Cardiac fibroblast (primary cell): ENCODE results near the gene RBX1.

Experiments
- DNase-seq, 2 donors: peaks; one replicate each; pipeline versions ENCODE4 v3.0.0 to v3.0.0-alpha.2; 2010; ENCODE audit warnings: low read depth in 2 of 2
- H3K4me3 ChIP-seq, 2 donors: replicated peaks in 1 of 2; 1 replicate in 1 of 2; 2 replicates in 1 of 2; pipeline ENCODE4 v1.5.1; 2011; ENCODE audit warnings: low read depth in 2 of 2, low read length in 2 of 2, mild to moderate bottlenecking in 2 of 2, moderate library complexity in 1 of 2
- CTCF ChIP-seq: IDR thresholded peaks from one replicate; pipeline ENCODE4 v1.5.1; 2011; ENCODE audit warnings: low read depth, mild to moderate bottlenecking, low read length, inconsistent platforms

Gene RBX1

GRCh38 chr22:40922484-40923303, 28.5 kb upstream of the RBX1 start:
- DNase-seq: peak; percentile 81 to 82
- TF ChIP-seq CTCF: peak; percentile 50
- H3K4me3 ChIP-seq: no peak overlapping the region

- no peak overlapping the region for H3K4me3 ChIP-seq
- no peak for TF ChIP-seq CTCF
- DNase-seq: peak in 1 of 2 donors; percentile 15
These were observed 22.5 kb upstream of the RBX1 start for GRCh38 chr22:40928657-40929056.

- no peak for TF ChIP-seq CTCF
- no peak for DNase-seq
- H3K4me3 ChIP-seq: no peak overlapping the region
These were observed 18.8 kb upstream of the RBX1 start for GRCh38 chr22:40932396-40932795.

- no peak for TF ChIP-seq CTCF
- no peak overlapping the region for H3K4me3 ChIP-seq
These were observed 12.0 kb upstream of the RBX1 start for GRCh38 chr22:40939202-40939601.

GRCh38 chr22:40951795-40952605, 822 bp downstream of the RBX1 start:
- no peak for TF ChIP-seq CTCF
- H3K4me3 ChIP-seq: peak overlapping the region; percentile 76 to 92
- DNase-seq: no peak

More at GRCh38 chr22:40939202-40939601, 12.0 kb upstream of the RBX1 start:
- no peak for DNase-seq

GRCh38 chr22:40953471-40953870, 2.3 kb downstream of the RBX1 start:
- no peak overlapping the region for H3K4me3 ChIP-seq
- peak in 1 of 2 donors; percentile 10 for DNase-seq
- no peak for TF ChIP-seq CTCF
